Fibroblast of lung (primary cell): ENCODE results near the gene RELCH.

Source experiments
- EZH2 ChIP-seq: IDR thresholded peaks from 2 replicates; pipeline ENCODE4 v1.5.1; 2012; ENCODE audit warnings: low read length, control low read depth, mild to moderate bottlenecking; ENCODE audit errors: missing control alignments
- TF ChIP-seq, protein P1 (sequence below), 2 donors: IDR thresholded peaks in 1 of 2; conservative IDR thresholded peaks in 1 of 2; 1 replicate in 1 of 2; 2 replicates in 1 of 2; pipeline ENCODE4 v1.5.1; 2011 to 2012; ENCODE audit warnings: low read length in 2 of 2, control low read depth in 1 of 2, inconsistent platforms in 1 of 2, low read depth in 1 of 2, mild to moderate bottlenecking in 1 of 2

DNA sequence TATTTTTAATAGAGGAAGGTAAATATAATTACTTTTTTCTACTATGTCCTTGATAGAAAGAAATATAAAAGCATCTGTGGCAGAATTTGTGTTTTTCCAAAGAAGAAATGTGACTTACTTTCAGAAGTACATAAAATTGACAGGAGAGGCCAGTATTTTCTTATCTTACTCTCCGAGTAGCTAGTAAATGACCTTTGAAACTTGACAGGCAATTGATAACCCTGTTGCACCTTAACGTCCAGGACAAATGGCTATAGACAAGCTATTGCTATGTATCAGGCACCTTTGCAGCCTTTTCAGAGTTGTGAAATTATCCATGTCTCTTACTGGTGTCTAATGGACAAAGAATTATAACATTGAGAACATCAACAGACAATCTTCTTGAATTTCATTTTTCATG lies 75.0 kb downstream of the RELCH start:
- TF ChIP-seq, protein P1, sequence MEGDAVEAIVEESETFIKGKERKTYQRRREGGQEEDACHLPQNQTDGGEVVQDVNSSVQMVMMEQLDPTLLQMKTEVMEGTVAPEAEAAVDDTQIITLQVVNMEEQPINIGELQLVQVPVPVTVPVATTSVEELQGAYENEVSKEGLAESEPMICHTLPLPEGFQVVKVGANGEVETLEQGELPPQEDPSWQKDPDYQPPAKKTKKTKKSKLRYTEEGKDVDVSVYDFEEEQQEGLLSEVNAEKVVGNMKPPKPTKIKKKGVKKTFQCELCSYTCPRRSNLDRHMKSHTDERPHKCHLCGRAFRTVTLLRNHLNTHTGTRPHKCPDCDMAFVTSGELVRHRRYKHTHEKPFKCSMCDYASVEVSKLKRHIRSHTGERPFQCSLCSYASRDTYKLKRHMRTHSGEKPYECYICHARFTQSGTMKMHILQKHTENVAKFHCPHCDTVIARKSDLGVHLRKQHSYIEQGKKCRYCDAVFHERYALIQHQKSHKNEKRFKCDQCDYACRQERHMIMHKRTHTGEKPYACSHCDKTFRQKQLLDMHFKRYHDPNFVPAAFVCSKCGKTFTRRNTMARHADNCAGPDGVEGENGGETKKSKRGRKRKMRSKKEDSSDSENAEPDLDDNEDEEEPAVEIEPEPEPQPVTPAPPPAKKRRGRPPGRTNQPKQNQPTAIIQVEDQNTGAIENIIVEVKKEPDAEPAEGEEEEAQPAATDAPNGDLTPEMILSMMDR (conservative IDR thresholded peaks at IDR 0.05 in 1 of 2, IDR thresholded peaks at IDR 0.05 in 1 of 2; ENCODE audit: low read depth in 1 of 2, low read length in 2 of 2) = no peak
- no peak for TF ChIP-seq EZH2
